ENCODE results near the gene FBXL19. TPM values are rescaled to one million over a fixed set of nuclear protein-coding genes. Genes with fewer than 3 reads are reported as not detected.

The FBXL19 gene
- total and polyA plus RNA-seq, 9 of the 15 experiments (the other 6 are each of a cell fraction or from before 2014, with no cell fraction given), result 0.13 to 48.0 (median 13.5) TPM; not detected in 1

GRCh38 chr16:30948667-30949649 is 25.6 kb downstream of the FBXL19 start, which contains the start of gene ORAI3 (continued):
- 0 out of 2 replicates have a peak, but pooled peaks have one; percentile 56 for TF ChIP-seq ATF6 (CRISPR knock-in tag; IDR thresholded peaks at IDR 0.05)
- peak; percentile 81; the same call in 1 of the 2 replicates for TF ChIP-seq TARDBP (IDR thresholded peaks at IDR 0.05)
- peak; percentile 58; the same call in 1 of the 2 replicates for TF ChIP-seq GABPB1 (CRISPR knock-in tag; IDR thresholded peaks at IDR 0.05)
- TF ChIP-seq ZNF354B (CRISPR knock-in tag; IDR thresholded peaks at IDR 0.05), result no peak
- peak; percentile 88 for TF ChIP-seq RBFOX2 (IDR thresholded peaks at IDR 0.05; ENCODE audit: low read depth, low read length)
- TF ChIP-seq CBX1 (IDR thresholded peaks at IDR 0.05; ENCODE audit: low read depth), result peak; percentile 48; the same call in 1 of the 2 replicates
- TF ChIP-seq USF2 (CRISPR knock-in tag; IDR thresholded peaks at IDR 0.05), result peak; percentile 63
- peak; percentile 50; the same call in 1 of the 2 replicates for TF ChIP-seq ATF7 (IDR thresholded peaks at IDR 0.05)
- TF ChIP-seq MNT (conservative IDR thresholded peaks at IDR 0.05), result peak in 1 of 2 experiments; percentile 67; a peak in 3 of 4 replicates
- TF ChIP-seq SMAD4 (CRISPR knock-in tag; conservative IDR thresholded peaks at IDR 0.05), result peak; percentile 91
- peak; percentile 10; the same call in 1 of the 2 replicates for TF ChIP-seq EP300 (IDR thresholded peaks at IDR 0.05; ENCODE audit: low read length)
- TF ChIP-seq BRD4 (IDR thresholded peaks at IDR 0.05), result peak; percentile 47; the same call in 1 of the 2 replicates
- TF ChIP-seq PML (IDR thresholded peaks at IDR 0.05; ENCODE audit: low read length), result peak; percentile 41; the same call in 1 of the 2 replicates
- TF ChIP-seq KAT7 (CRISPR knock-in tag; IDR thresholded peaks at IDR 0.05; ENCODE audit: borderline replicate concordance), result peak; percentile 75
- peak; percentile 21; the same call in 1 of the 2 replicates for TF ChIP-seq MYNN (IDR thresholded peaks at IDR 0.05)
- TF ChIP-seq MYNN (CRISPR knock-in tag; IDR thresholded peaks at IDR 0.05), result no peak
- TF ChIP-seq SMARCC2 (IDR thresholded peaks at IDR 0.05; ENCODE audit: low read depth), result no peak
- TF ChIP-seq TFE3 (CRISPR knock-in tag; IDR thresholded peaks at IDR 0.05), result no peak
- TF ChIP-seq TAF1 (IDR thresholded peaks at IDR 0.05; ENCODE audit: control insufficient read depth, extremely low read depth, insufficient read depth, low read length, severe bottlenecking), result peak; percentile 58
- peak; percentile 54; the same call in 1 of the 2 replicates for TF ChIP-seq ETV5 (CRISPR knock-in tag; IDR thresholded peaks at IDR 0.05; ENCODE audit: low read depth)

Measured in K562 (cell line).